Middle frontal gyrus (tissue), 1 donor: Measurements from ENCODE around the gene ATPAF1.
A peak's percentile ranks its signal among the peaks of the same experiment; 100 is the strongest.

Source experiments
- DNase-seq: peaks from one replicate; pipeline ENCODE4 v3.0.0-alpha.2; 2015; ENCODE audit warnings: low spot score; ENCODE audit errors: extremely low spot score

ATPAF1 gene

DNA sequence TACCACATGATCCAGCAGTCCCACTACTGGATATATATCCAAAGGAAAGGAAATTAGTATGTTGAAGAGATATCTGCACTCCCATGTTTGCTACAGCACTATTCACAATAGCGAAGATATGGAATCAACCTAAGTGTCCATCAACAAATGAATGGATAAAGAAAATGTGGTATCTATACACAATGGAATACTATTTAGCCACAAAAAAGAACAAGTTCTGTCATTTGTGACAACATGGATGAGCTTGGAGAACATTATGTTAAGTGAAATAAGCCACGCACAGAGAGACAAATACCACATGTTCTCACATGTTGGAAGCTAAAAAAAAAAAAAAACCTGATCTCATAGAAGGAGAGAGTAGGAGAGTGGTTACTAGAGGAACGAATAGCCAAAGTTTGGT, 17.7 kb downstream of the ATPAF1 start:
- no peak for DNase-seq

DNA sequence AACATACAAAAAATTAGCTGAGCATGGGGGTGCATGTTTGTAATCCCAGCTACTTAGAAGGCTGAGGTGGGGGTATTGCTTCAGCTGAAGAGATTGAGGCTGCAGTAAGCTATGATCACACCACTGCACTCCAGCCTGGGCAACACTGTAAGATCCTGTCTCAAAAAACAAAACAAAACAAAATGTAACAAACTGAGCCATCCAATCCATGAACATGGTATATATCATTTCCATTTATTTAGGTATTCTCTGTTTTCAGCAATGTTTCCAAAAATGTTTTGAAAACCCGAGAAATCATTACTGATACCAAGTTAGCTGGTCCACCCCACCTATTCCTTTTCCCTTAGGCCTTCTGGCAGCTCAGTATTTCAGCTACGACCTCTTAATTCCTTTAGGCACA, 18.4 kb downstream of the ATPAF1 start:
- DNase-seq = no peak

DNA sequence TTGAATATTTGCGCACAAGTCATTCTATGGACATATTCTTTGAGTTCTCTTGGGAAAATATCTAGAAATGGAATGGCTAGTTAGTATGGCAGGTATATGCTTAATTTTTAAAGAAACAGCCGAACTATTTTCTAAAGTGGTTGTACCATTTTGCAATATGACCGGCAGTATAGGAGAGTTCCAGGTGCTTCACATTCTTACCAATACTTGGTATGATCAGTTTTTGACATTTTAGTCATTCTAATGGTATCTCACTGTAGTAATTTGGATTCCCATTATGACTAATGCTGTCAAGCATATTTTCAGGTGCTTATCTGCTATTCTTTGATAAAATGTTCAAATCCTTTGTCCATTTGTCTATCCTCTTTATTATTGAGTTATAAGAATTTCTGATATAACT, 20.6 kb downstream of the ATPAF1 start:
- no peak for DNase-seq

DNA sequence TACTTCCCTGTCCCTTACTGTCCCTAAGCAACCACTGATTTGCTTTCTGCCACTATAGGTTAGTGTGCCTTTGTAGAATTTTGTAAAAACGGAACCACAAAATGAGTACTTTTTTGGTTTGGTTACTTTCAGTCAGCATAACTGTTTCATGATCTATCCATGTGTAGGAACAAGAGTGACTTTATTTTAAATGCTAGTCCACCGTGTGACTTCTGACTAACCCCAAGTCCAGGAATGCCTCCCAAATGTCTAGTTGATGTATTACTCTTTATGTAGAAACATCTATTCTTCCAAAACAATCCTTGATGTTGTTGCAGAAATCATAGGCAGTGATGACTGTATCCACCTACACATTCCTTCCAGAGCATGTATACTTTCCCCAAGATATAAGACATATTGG, 21.3 kb downstream of the ATPAF1 start:
- DNase-seq = no peak

DNA sequence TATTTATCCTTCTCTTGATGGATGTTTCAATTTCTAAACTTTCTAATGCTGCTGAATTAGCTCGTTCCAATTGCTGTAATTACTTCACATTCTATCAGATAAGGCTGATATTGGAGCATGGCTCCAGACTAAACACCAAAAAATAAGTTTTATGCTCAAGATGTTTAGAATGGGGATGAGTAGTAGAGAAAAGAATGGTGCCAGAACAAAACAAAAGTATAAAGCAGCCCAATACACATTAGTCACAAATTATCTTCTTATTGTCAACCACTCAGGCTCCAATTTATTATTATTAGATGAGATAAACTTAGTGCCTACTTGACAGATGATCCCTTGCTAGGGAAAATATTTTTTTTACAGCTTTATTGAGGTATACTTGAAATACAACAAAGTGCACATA, 21.8 kb downstream of the ATPAF1 start:
- no peak for DNase-seq

DNA sequence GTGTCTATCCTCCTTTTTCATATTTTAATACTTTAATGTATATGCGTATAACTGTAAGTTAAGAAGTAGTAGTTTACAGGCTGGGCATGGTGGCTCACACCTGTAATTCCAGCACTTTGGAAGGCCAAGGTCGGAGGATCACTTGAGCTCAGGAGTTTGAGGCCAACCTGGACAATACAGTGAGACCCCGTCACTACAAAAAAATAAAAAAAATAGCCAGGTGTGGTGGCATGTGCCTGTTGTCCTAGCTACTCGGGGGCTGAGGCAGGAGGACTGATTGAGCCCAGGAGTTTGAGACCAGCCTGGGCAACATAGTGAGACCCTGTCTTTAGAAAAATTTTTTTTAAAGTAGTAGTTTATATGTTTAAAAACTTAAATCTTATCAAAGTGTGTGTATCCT, 22.3 kb downstream of the ATPAF1 start:
- no peak for DNase-seq

DNA sequence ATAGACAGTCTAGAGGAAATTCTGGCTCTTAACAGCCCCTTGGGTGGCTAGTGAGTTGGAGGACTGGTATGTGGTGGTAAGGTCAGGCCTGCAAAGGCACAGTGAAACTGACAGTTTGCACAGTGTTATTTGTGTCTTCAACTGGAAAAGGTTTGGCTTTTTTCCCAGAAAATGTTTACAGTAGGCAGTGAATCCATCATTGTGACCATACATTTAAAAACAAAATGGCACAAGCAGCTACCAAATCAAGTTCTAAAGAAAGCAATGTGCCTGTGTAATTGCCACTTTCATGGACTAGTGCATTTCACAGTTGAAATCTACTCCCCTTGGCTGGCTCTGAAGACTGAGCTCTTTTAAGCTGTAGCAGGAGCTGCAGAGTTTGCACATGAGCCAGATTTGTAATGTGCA, 24.8 kb downstream of the ATPAF1 start:
- peak; percentile 3 for DNase-seq

DNA sequence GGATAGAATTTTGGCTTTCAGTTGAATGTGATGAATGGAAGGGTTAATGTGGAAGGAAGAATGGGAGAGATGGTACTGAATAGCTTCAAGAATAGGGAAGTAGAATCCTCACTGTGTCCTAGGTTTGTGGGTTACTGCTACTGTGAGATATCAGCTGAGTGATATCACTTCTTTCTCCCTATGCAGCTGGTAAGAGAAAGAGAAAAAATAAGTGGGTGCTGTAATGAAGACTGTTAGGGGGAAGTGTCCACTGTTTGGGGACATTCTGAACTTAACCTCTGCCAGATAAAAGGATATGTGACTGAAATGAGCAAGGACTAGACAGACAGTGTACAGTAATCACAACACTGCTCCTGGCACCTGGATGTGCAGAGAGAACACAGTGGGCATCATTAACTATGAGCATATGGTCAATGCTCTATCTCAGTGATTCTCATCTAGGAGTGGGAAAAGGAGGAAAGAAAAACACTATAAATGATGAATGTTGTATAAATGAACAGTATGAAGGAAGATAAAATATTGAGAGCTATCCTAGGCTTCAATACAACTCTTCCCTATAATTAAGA, 26.0 kb downstream of the ATPAF1 start:
- no peak for DNase-seq

DNA sequence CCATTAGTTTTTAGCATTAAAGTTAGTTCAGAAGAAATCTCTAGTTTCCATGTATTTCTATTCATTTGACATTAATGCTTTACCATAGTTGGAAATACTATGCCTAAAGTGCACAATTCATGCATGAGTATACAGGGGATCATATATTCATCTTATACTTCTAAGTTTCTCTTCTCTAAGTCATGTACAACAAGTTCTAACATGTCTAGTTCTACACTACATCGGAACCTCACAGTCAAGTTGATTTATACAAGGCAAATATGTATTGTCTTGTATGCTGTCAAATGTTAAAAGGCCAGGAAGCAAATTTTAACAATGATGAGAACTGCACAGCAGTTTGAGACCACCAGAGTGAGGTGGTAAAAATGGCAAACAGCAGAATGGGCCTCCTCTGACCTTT, 28.6 kb downstream of the ATPAF1 start:
- no peak for DNase-seq

DNA sequence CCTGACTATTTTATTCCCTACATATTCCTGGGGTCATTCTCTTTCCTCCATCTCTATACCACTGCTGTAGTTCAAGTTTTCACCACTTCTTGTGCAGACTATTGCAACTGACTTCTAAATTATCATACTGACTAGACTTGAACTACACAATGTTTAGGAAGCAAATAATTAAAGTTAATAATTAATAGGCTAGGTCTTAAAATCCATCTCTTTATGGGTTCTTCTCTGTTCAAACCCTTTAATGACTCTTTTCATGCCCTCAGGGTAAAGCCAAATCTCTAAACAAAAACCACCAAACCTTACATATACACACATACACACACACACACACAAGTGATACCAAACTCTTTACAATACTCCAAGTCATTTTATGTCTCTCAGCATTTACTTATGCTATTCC, 29.2 kb downstream of the ATPAF1 start:
- no peak for DNase-seq

DNA sequence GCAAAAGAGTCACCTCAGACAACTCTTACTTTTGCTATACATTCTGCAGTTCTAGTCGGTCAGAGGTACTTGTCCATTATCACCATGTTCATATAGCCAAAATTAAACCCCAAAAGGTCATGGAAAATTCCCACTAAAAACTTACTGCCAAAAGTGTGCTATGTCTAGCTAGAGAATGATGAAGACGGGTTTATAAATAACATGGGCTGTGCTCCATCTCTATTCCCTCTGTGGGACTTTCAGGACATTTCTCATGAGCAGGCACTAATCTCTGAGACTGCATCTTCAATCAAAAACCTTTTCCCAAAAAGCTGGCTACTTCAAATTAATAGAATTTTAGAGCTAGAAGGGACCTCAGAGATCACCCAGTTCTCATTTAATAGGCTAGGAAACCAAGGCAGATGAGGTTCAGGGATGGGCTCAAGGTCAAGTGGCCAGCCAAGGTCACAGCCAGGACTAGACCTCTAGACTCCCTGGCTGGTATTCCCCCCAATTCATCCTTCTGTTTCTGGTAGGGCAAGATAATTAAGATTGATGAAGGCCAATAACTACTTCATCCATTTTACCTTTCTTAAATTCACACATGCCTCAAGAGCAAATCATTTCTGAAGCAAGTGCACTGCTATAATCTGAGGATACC, 30.6 kb downstream of the ATPAF1 start:
- DNase-seq = no peak

DNA sequence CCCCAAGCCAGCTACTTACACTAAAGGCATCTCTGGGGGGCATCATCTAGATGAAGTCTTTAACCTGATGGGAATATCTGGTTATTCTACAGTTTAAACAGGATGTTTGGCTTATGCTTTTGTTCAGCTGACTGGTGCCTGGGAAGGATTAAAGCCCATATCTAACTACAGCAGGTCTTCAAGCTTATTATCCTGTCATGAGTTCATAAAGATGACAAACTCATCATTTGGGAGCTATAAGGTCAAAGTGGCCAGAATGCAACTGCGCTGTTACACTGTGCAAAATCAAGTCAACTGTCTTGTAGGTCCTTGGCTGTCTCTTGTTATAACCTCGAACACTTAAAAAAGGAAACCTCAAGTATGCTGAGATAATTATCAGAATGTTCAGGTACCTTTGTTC, 33.0 kb downstream of the ATPAF1 start:
- no peak for DNase-seq

DNA sequence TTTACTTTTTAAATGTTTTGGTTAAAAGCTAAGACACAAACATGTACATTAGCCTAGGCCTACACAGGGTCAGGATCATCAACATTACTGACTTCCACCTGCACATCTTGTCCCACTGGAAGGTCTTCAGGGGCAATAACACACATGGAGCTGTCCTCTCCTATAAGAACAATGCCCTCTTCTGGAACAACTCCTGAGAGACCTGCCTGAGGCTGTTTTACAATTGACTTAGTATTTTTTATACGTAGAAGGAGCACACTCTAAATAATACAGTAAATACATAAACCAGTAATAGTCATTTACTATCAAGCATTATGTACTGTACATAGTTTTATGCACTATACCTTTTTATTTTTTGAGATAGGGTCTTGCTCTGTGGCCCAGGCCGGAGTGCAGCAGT, 37.4 kb downstream of the ATPAF1 start:
- no peak for DNase-seq

DNA sequence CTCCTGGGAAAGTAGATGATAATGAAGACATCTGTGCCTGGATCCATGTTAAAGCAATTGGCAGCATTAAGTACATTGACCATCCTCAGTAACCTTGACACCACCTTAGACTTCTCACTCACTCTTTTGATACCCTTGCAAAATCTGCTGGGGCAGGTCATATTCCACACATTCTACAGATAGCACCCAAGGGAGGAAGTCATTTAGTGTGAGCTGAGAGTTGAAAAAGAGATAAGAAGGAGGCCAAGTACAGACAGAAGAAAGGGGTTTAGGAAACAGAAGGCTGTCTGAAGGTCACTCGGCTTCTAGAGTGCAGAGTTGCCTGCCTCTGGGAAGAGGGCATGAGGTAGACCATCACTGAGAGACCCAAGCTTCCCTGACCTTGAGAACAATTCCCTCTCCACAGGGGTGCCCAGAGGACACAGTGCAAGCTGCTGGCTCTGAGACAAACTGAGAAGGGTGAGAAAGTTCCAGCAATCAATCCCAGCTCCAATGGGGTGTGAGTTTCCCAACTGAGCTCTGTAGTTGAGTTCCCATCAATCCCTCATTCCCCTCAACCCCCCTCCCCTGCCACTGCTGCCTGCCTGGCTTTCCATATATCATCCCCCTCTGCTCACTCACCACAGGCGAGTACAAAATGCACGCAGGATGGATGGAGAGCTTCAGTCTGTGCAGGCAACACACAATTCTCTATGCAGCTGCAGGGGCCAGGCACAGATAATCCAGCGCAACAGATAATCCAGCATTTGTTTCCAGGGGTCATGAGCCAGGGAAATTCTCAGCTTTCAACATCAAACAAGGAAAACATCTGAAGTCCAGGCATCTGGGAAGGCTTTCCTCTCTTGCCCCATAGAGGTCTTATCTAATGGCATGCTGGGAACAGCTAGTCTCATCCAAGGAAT, 44.2 kb downstream of the ATPAF1 start:
- DNase-seq = no peak

DNA sequence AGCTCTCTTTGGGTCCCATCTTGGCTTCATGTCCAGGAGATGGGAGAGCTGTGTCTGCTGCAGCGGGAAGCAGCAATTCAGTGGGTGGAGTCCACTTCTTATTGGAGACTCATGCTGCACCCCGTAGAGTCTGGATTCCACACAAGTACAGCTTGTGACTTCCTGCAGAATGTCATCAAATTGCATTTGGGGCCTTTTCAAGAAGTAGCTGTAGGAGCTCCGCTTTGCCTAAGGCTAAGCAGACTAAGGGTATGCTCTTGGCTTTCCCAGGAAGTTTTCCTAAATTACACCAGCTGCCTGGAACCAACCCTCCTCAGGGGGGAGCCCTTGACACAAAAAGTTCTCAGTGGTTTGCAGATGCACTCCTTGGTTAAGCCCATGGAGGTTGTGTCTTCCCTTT, 45.8 kb downstream of the ATPAF1 start:
- DNase-seq = no peak

DNA sequence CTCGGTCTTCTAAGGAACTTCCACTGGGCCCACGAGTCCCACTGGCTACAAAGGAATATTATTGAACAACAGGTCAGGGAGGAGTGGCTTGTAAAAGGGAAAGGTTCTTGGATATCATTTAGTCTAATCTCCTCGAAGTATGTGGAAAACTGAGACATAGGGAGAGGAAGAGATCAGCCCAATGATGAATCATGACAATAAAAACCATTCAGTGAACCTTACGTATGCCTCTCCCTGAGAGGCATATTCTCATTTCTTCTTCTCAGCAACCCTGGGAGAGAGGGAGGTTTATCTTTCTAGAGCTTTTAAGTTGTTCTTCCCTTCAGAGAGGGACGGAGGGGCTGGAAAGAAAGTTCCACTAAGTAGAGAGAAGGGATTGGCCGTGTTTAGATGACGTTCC, 46.2 kb downstream of the ATPAF1 start:
- no peak for DNase-seq

DNA sequence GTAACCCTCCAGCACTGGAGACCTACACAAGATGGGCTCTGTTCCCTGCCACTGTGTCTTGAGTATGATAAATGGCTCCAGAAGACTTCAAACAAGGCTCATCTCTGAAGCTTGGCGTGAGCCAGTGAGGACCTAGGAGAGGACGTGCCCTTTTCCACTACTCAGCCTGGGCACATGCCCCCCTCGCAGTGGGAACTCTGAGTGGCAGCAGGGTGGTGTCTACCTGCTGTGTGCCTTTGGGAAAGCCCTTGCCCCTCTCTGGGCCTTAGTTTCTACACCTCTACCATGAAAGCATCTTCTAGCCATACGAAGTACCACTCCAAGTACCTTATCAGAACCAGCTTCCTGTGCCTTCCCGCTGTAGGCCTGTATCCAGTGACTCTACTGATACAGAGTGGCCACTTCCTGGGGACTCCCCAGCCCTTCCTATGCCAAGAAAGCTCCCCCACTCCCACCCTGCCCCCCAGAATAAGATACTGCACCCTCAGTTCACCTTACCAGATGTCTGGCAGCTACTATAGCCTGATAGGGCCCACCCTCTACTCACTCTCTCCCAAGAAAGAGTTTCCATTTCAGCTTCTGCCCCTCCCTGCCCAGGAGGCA, 48.4 kb downstream of the ATPAF1 start:
- DNase-seq = no peak

DNA sequence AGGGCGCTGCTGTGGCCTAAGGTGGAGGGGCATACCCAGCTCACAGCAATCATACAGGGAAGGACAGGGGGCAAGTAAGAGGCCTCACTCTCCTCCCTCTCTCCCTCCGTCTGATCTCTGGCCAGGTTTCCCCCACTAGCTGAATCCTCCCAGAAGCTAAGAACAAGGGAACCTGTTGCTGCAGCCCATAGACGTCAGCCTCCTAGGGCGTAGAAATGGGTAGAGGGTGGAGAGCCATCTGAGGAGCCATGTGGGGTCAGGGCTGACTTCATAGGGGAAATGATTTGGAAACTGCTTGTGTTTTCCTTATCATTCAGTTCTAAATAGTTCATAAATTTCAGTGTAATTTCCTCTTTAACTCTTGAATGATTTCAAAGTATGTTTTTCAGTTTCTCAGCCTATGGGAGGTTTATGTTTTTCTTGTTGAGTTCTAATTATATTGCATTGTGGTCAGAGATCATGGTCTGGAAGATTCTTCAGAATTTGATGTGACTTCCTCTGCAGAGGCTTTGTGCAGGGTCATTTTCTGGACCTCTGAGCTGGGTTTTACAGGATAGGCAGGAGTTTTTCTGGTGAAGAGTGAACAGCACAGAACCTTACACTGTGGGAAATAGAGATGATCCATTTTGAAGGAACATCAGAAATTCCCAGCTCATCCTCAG, 49.3 kb downstream of the ATPAF1 start:
- DNase-seq = no peak

DNA sequence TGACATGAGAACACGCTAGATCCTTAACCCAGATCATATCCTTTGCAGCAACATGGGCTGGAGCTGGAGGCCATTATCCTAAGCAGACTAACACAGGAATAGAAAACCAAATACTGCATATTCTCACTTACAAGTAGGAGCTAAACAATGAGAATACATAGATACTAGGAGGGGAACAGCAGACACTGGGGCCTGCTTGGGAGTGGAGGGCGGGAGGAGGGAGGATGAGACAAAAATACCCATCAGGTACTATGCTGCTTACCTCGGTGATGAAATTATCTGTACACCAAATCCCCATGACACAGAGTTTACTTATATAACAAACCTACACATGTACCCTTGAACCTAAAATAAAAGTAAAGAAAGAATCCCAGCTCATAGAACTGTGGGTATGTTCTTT, 50.3 kb downstream of the ATPAF1 start:
- no peak for DNase-seq

DNA sequence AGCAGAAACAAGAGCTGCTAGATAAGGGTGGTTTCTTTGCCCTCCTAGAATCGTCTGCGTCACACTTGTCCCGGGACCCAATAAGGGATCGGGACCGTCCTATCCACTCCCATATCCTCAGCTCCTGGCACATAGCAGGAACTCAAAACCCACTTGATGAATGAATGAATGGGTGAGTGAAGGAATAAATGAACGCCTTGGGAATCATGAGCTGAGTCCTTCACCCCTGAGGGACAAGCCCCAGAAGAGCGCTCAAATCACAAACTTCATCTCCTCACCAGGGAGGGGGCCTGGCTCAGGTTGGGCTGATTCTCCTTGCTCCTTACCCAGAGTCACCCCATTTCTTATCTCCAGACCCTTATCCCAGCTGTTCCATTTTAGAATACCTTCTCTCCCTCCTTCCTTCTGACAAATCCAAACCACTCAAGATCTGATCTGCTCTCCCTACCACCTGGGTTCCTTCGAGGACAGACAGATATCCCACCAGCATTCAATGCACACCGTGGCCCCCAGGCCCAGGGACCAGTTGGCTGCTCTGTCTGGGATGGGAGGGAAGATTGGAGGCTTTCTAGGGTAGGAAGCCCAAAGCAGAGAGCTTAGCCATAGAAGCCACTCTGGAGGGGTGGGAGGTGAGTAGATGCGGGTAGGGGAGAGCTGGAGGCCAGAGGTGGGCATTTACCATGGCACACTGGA, 50.9 kb downstream of the ATPAF1 start:
- DNase-seq = no peak
